Hypothalamus (tissue), 51 donors: ENCODE data around the gene CRIP1.

Experiments
- DNase-seq, 51 donors: peaks; one replicate each; lab custom pipeline; 2025; lab: John Stamatoyannopoulos, UW

Gene CRIP1

GRCh38 chr14:105479431-105480158, 7.1 kb upstream of the CRIP1 start:
- peak in 1 of 51 donors; percentile 9 for DNase-seq

- DNase-seq = peak in 1 of 51 donors; percentile 19
These were observed 6.4 kb upstream of the CRIP1 start for GRCh38 chr14:105480199-105480746.

- peak; percentile 63 to 98 (median 90) for DNase-seq
These were observed 5.6 kb upstream of the CRIP1 start for GRCh38 chr14:105480807-105481801.

GRCh38 chr14:105481886-105482457, 4.7 kb upstream of the CRIP1 start:
- peak in 48 of 51 donors; percentile 25 to 87 (median 74) for DNase-seq

GRCh38 chr14:105482486-105483110, 4.1 kb upstream of the CRIP1 start:
- DNase-seq = no peak

GRCh38 chr14:105483300-105484068, 3.2 kb upstream of the CRIP1 start:
- DNase-seq = no peak

- DNase-seq = no peak
These were observed 2.4 kb upstream of the CRIP1 start for GRCh38 chr14:105484069-105484996.

- DNase-seq = no peak
These were observed 1.7 kb upstream of the CRIP1 start for GRCh38 chr14:105484997-105485393.

- DNase-seq = peak in 1 of 51 donors; percentile 29
These were observed 935 bp upstream of the CRIP1 start for GRCh38 chr14:105485739-105486162.

- DNase-seq = no peak
These were observed 325 bp downstream of the CRIP1 start for GRCh38 chr14:105486974-105487448.

GRCh38 chr14:105487449-105487985, 831 bp downstream of the CRIP1 start:
- DNase-seq = no peak

- DNase-seq = no peak
These were observed 1.5 kb downstream of the CRIP1 start for GRCh38 chr14:105487986-105488777.

- no peak for DNase-seq
These were observed 2.3 kb downstream of the CRIP1 start for GRCh38 chr14:105488781-105489541.

- peak in 43 of 51 donors; percentile 16 to 86 (median 63) for DNase-seq
These were observed 3.0 kb downstream of the CRIP1 start for GRCh38 chr14:105489542-105490266.

- DNase-seq = peak in 2 of 51 donors; percentile 63 to 67
These were observed 3.5 kb downstream of the CRIP1 start for GRCh38 chr14:105490267-105490571.
